Activated CD8-positive, alpha-beta memory T cell treated with anti-CD3 and anti-CD28 coated beads for 36 hours (primary cell): Measurements from ENCODE around the gene CUX1. TPM values are rescaled to one million over a fixed set of nuclear protein-coding genes. Genes with fewer than 3 reads are reported as not detected.
"Not testable (repeated sequence)": the region's sequence is repeated elsewhere in the genome, so short reads cannot be mapped to it uniquely, and the experiment has no call there.

Source experiments
- CTCF ChIA-PET: fragments of 350-600 bp; sonication (Branson Sonifier 250); formaldehyde crosslinking; loops from one replicate; lab custom pipeline; 2021; ENCODE audit warnings: antibody characterized with exemption; lab: Charles Lee
- POLR2A ChIA-PET: fragments of 350-600 bp; sonication (Branson Sonifier 250); formaldehyde crosslinking; loops from one replicate; lab custom pipeline; 2021; ENCODE audit warnings: antibody characterized with exemption; lab: Charles Lee
- total RNA-seq, 2 experiments: library from RNA; stranded (reverse); gene quantifications; one replicate each; pipeline ENCODE4 v1.2.3, GENCODE V29; 2021

The CUX1 gene
- total RNA-seq, 2 experiments from 2014 or later = 21.1 to 23.2 TPM

- CTCF ChIA-PET = no interaction called here
- POLR2A ChIA-PET = no interaction called here
Observed at GRCh38 chr7:102039706-102040105, 222.3 kb downstream of the CUX1 start.

DNA sequence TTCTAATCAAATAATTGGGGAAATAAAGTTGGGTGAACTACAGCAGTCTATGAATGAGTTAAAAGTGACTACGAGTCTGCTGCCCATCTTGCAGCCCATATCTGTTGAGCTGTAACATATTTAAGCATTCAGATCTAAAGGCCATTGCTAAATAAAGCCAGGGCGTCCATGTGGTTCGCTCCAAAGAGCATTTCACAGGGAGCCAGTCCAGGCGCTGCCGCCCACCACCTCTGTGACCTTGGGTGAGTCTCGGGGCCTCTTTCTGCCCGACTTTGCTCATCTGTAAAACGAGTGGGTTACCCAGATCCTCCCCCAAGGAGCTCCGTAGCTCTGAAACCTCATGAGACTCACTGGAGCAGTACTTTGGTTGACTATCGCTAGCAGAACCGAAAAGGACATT lies 223.1 kb downstream of the CUX1 start:
- ChIA-PET CTCF (no interaction called here), POLR2A (interaction anchor here (0.6 kb wide), 1 partner anchor 18 kb away, joined by 4 read pairs; no protein-coding TSS in a partner anchor)

GRCh38 chr7:102042016-102042656 lies 224.7 kb downstream of the CUX1 start:
- ChIA-PET POLR2A (no interaction called here), CTCF (no interaction called here)

GRCh38 chr7:102042796-102043195 lies 225.4 kb downstream of the CUX1 start:
- POLR2A ChIA-PET = not testable (repeated sequence)
- CTCF ChIA-PET = interaction anchor here (0.6 kb wide), 1 partner anchor 447 kb away, joined by 3 read pairs; no protein-coding TSS in a partner anchor

DNA sequence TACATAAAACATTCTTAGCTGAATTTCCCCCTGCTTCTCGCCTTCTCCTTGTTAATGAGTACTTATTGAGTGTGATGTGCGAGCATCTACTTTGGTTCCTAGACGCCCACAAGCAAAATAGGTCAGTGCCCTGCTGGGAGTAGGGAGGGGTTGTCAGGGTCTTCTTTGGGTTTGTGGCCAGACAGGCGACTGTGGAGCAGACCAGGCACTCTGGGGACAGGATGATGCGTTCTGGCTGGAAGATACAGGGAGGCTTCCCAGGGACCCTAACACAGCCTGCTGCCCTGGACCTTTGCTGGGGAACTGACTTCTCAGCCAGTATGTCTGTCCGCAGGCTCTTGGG lies 227.2 kb downstream of the CUX1 start:
- ChIA-PET POLR2A (no interaction called here), CTCF (no interaction called here)

DNA sequence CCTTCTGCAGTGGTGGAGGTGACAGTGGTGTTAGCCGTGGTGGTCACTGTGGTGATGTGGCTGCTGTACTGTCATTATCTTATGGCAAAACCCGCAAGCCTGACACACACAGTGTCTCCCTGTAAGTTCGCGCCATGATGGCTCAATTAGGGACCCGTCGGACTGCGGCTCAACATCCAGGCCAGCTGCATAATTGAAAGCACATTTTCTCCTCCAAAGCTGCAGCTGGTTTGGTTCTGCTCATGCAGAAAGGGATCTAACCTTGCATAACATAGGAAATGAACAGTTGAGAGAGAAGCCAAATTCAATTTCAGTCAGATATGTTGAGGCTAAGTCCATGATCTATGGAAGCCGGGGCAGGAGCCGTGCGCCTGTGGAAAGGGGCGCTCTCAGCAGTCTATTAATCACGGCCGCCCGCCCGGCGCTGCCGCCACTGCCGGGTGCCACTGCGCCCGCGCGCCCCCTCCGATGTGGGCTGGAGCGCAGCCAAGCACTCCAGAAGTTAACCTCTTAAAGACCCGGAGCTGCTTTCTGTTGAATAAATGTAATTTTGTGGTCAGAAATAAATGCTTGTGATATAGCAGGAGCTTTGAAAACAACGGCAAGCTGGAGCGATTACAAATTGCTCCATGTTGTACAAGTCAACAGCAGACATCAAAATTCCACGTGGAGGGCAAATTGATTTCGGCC lies 227.7 kb downstream of the CUX1 start:
- ChIA-PET POLR2A (no interaction called here), CTCF (no interaction called here)

DNA sequence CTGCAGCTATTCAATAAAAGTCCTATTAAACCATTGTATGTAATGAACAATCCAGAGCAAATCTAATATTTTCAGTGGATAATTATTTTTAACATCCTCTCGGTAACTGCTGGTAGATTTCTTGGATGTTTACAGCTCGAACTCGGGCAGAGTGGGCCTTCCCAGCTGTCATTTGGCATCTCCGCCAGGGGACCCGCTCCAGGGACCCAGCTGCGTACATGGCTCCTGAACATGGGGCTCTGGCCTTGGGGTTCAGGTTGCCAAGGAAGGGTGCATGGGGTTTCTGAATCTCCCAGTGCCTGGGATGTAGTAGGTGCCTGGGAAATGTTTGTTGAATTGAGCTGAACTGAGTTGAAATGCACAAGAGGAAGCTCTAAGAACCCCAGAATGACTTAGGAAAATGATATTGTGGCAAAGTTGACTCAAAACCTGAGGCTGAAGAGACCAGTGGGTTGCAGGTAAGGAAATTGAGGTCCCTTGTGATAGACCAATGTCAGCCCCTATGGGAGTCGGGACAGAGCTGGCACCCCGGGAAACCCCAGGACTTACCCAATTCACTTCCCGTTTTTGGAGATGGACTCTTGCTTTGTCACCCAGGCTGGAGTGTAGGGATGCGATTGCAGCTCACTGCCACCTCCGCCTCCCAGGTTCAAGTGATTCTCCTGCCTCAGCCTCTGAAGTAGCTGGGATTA lies 228.4 kb downstream of the CUX1 start:
- CTCF ChIA-PET = interaction anchor here (0.7 kb wide), 1 partner anchor 10 kb away, joined by 3 read pairs; no protein-coding TSS in a partner anchor
- POLR2A ChIA-PET = interaction anchor here (0.6 kb wide), 1 partner anchor 312 kb away, joined by 8 read pairs; no protein-coding TSS in a partner anchor

DNA sequence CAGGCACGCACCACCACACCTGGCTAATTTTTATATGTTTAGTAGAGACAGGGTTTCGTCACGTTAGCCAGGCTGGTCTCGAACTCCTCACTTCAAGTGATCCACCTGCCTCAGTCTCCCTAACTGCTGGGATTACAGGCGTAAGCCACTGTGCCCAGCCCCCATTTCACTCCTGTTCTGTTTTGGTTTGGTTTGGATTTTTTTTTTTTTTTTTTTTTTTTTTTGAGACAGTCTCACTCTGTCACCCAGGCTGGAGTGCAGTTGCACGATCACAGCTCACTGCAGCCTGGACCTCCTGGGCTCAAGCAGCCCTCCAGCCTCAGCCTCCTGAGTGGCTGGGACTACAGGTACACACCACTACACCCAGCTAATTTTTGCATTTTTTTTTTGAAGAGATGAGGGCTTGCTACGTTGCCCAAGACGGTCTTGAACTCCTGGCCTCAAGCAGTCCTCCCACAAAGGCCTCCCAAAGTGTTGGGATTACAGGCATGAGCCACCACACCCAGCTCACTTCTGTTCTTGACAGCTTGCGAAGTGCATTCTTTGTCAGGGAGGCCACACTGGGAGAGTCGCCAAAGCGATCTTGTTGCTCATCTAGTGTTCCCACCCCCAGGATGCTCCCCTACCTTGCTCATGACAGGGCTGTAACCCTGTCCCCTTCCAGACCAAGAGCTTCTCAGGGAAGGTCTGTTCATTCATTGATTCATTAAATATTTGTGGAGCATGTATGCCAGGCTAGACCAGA lies 229.1 kb downstream of the CUX1 start:
- ChIA-PET POLR2A (no interaction called here), CTCF (interaction anchor here (0.7 kb wide), 1 partner anchor 9 kb away, joined by 3 read pairs; no protein-coding TSS in a partner anchor)

GRCh38 chr7:102047167-102047566 lies 229.7 kb downstream of the CUX1 start:
- POLR2A ChIA-PET = no interaction called here

DNA sequence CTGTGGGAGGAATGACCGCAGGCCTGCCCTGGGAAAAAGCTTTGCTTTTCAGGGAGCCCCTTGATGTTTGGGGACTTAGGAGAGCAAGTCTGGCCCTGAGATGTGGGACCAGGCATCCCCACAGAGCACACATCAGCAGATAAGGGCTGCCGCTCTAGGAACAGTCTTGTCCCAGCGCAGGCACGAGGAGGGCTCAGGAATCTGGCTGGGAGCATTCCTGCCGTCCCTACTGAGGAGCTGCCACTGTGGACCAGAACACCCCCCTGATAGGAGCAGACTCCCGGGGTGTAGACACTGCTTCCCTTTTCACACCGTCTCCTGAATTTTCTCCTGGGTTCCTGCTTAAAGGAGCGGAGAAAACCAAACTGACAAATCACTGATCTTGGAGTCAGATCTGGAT lies 232.3 kb downstream of the CUX1 start:
- CTCF ChIA-PET = no interaction called here

More at GRCh38 chr7:102047167-102047566, 229.7 kb downstream of the CUX1 start:
- CTCF ChIA-PET = no interaction called here

DNA sequence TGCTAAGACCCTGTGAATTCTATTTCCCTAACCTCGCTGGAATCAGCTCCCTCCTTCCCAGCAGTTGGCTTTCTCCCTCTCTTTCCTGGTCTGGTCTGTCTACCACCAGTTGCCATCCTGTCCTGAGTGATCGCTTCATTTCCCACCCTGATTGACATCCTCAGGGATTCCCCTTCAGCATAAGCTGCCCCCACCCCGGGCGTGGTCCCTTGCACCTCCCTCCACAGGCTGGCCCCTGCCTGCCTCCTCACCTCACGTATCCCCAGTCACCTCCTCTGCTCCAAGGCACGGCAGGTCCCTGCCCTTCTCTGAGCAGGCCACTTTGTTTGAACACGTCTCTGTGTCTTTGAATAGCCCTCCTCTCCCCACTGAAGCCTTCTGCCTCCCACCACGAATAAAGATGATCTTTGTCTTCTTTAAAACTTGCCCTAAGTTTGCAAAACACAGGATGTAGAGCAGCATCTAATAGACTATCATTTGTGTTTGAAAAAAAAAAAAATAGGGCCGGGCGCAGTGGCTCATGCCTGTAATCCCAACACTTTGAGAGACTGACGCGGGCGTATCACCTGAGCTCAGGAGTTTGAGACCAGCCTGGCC lies 233.5 kb downstream of the CUX1 start:
- ChIA-PET POLR2A (no interaction called here), CTCF (no interaction called here)

More for the DNA sequence above, 232.3 kb downstream of the CUX1 start:
- POLR2A ChIA-PET = interaction anchor here (0.6 kb wide), 1 partner anchor 305 kb away, joined by 5 read pairs; no protein-coding TSS in a partner anchor

DNA sequence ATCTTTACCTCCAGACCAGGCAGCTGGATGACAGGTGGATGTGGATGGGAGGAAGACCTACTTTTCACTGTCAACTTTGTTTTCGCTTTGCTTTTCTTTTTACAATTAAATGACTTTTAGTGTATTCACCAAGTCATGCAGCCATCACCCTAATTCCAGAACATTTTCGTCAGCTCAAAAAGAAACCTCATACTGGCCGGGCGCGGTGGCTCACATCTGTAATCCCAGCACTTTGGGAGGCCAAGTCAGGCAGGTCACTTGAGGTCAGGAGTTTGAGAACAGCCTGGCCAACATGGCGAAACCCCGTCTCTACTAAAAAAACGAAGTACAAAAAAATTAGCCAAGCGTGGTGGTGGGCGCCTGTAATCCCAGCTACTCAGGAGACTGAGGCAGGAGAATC lies 234.3 kb downstream of the CUX1 start:
- CTCF ChIA-PET, POLR2A ChIA-PET: not testable (repeated sequence)

GRCh38 chr7:102054158-102054557 lies 236.7 kb downstream of the CUX1 start:
- POLR2A ChIA-PET = no interaction called here
- CTCF ChIA-PET = no interaction called here

- POLR2A ChIA-PET = no interaction called here
Observed at GRCh38 chr7:102055181-102055976, 238.0 kb downstream of the CUX1 start.

DNA sequence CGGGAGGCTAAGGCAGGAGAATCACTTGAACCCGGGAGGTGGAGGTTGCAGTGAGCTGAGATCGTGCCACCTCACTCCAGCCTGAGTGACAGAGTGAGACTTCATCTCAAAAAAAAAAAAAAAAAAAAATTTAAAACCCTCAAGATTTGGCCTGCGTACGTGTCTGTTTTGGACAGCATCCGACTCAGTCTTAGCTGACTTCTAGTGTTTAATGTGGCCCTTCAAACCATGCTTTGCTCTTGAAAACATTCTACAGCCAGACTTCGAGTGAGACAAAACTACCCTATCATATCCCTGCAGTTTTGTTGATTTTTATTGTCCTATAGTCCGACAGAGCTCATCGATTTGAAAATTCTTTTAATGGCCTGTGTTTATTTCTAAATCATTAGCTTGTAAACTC lies 242.1 kb downstream of the CUX1 start:
- ChIA-PET POLR2A (no interaction called here), CTCF (no interaction called here)

More at GRCh38 chr7:102055181-102055976, 238.0 kb downstream of the CUX1 start:
- CTCF ChIA-PET = interaction anchor here (0.9 kb wide), 1 partner anchor 9 kb away, joined by 3 read pairs; no protein-coding TSS in a partner anchor

GRCh38 chr7:102061354-102061945 lies 244.0 kb downstream of the CUX1 start:
- ChIA-PET POLR2A (no interaction called here), CTCF (no interaction called here)

DNA sequence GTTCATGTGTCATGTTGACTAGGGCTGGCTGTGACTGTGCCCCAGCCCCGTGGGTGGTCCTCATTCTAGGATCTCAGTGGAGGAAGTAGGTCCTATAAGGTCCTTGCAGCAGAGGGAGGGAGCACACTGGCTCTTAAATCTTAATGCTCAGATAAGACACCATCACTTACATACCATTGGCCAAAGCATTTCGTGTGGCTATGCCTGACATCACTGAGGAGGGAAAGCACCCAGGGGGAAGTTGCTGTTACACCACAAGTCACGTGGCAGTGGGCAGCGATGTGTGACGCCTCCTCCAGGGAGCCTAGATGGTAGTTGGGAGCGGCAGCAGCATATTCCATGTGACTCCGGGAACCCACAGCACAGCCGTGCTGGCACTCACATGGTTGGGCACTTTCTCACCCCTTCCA lies 244.6 kb downstream of the CUX1 start:
- ChIA-PET POLR2A (no interaction called here), CTCF (no interaction called here)

DNA sequence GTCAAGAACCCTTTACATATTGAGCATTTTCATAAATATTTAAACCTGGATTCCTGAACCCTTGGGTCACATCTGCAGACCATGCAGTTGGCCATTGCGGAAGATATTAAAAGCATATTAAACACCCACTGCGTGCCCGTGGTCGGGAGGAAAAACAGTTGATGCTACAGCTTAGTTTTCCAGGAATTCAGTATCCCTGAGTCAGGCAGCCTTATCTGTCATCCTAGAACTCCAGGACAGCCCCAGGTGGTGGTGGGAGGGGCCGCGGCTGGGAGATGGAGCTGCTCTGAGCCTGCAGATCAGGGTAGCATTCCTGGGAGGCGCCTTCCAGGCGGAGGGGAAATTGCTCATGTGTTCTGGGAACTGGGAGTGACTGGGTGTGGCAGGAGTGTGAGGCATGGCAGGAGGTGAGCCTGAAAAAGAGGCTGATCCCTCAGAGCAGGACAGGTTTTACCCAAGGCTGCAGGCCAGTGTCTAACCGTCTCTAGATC lies 246.3 kb downstream of the CUX1 start:
- CTCF ChIA-PET = no interaction called here

More for the DNA sequence above, 246.3 kb downstream of the CUX1 start:
- POLR2A ChIA-PET = no interaction called here
